DOHH2 (cell line): ENCODE measurements around the gene ARHGAP23.
A peak's percentile ranks its signal among the peaks of the same experiment; 100 is the strongest.

Source experiments
- H3F3A ChIP-seq: fragments of 200-600 bp; sonication (generic), shearing (Covaris generic); 2 replicates; pipeline ENCODE4 v1.6.0; 2016; ENCODE audit warnings: antibody characterized with exemption, mild to moderate bottlenecking; ENCODE audit not compliant: control insufficient read depth, insufficient read depth
- H3K27ac ChIP-seq: fragments of 200-600 bp; sonication (generic); 2 replicates; pipeline ENCODE4 v1.5.1; 2014; ENCODE audit warnings: low read depth, mild to moderate bottlenecking, low read length, moderate library complexity
- H3K27me3 ChIP-seq: fragments of 200-600 bp; sonication (generic); 2 replicates; pipeline ENCODE4 v1.6.1; 2014; ENCODE audit warnings: mild to moderate bottlenecking, low read length, mixed read lengths; ENCODE audit not compliant: control insufficient read depth
- H3K36me3 ChIP-seq: fragments of 200-600 bp; sonication (generic); 2 replicates; pipeline ENCODE4 v1.6.1; 2014; ENCODE audit warnings: mild to moderate bottlenecking, low read length, moderate library complexity, mixed read lengths; ENCODE audit not compliant: control insufficient read depth
- H3K4me1 ChIP-seq: fragments of 200-600 bp; sonication (generic); 2 replicates; pipeline ENCODE4 v1.6.1; 2014; ENCODE audit warnings: mild to moderate bottlenecking, low read length, mixed read lengths; ENCODE audit not compliant: control insufficient read depth
- H3K4me2 ChIP-seq: fragments of 200-600 bp; sonication (generic); 2 replicates; pipeline ENCODE4 v1.6.0; 2014; ENCODE audit warnings: mild to moderate bottlenecking, low read length, moderate library complexity
- H3K4me3 ChIP-seq: fragments of 200-600 bp; sonication (generic); 2 replicates; pipeline ENCODE4 v1.5.1; 2014; ENCODE audit warnings: mild to moderate bottlenecking, low read length, mixed read lengths
- H3K79me2 ChIP-seq: fragments of 200-600 bp; sonication (generic); 2 replicates; pipeline ENCODE4 v1.6.1; 2014; ENCODE audit warnings: mild to moderate bottlenecking, low read length, mixed read lengths; ENCODE audit not compliant: control insufficient read depth
- H3K9me2 ChIP-seq: fragments of 200-600 bp; sonication (generic); replicated peaks from 2 replicates; pipeline ENCODE4 v1.6.1; 2014; ENCODE audit warnings: mild to moderate bottlenecking, low read length, mixed read lengths; ENCODE audit not compliant: control insufficient read depth
- H3K9me3 ChIP-seq: fragments of 200-600 bp; sonication (generic); 2 replicates; pipeline ENCODE4 v1.6.1; 2014; ENCODE audit warnings: antibody characterized with exemption, low read length, mixed read lengths; ENCODE audit not compliant: control insufficient read depth, insufficient read depth
- H4K20me1 ChIP-seq: fragments of 200-600 bp; sonication (generic); 2 replicates; pipeline ENCODE4 v1.6.0; 2014; ENCODE audit warnings: low read depth, mild to moderate bottlenecking, antibody characterized with exemption, low read length, moderate library complexity; ENCODE audit not compliant: control insufficient read depth, insufficient read depth
- EZH2phosphoT487 ChIP-seq: fragments of 200-600 bp; sonication (generic); IDR thresholded peaks from 2 replicates; pipeline ENCODE4 v1.6.1; 2017; ENCODE audit warnings: borderline replicate concordance, mild to moderate bottlenecking, antibody characterized with exemption, low read length, moderate library complexity, mixed read lengths
- TF ChIP-seq, protein P1 (sequence below): fragments of 200-600 bp; sonication (generic); IDR thresholded peaks from one replicate; pipeline ENCODE4 v1.5.1; 2014; ENCODE audit warnings: antibody characterized with exemption, mild to moderate bottlenecking, low read depth, low read length; ENCODE audit not compliant: poor library complexity, severe bottlenecking

ARHGAP23 gene

DNA sequence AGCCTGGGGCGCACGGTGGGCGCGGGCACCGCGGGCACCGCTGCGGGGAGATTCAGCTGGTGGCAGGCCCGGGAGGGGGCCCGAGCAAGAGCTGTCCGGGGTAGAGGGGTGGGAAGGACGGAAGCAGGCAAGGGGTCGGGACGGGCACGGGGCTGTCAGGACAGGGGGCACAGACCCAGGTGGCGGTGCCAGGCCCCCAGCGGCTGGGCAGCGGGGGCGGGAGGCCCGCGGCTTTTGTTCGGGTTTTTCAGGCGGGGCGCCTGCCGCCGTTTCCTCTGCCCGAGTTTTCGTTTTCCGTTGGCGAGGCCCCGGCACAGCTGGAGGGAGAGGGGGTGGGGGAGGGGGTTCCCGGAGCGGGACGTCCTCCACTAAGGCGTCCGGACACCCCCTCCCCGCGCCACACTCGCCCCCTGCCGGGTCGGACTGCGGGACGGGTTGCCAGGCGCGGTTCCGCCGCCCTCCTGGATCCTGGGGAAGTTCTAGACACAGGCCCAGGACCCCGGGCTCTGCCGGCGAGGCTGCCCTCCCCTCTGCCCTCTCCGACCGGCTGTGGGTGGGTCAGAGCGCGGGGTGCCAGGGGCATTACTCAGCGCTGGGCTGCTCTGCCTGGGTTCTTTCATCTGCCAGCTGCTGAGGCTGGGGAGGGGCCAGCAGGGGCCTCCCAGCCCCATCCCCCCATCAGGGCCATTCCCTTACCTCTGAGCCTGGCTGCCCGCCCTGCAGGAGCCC, 543 bp downstream of the ARHGAP23 start:
- Histone ChIP-seq H3K9me2 (no peaks in the 10 kb centered on the region), H3K79me2 (no peaks in the 10 kb centered on the region), H3K4me2 (peak overlapping the region; percentile 82), H3K27ac (no peak overlapping the region), H3K9me3 (no peaks in the 10 kb centered on the region), H3K27me3 (peaks cover 54% of the 10 kb centered on the region), H3F3A (no peaks in the 10 kb centered on the region), H3K4me3 (peak overlapping the region; percentile 29; the same call in 1 of the 2 replicates), H4K20me1 (no peaks in the 10 kb centered on the region), H3K36me3 (no peaks in the 10 kb centered on the region), H3K4me1 (peaks cover 15% of the 10 kb centered on the region)
- peak; percentile 97 for TF ChIP-seq EZH2phosphoT487
- TF ChIP-seq, protein P1, sequence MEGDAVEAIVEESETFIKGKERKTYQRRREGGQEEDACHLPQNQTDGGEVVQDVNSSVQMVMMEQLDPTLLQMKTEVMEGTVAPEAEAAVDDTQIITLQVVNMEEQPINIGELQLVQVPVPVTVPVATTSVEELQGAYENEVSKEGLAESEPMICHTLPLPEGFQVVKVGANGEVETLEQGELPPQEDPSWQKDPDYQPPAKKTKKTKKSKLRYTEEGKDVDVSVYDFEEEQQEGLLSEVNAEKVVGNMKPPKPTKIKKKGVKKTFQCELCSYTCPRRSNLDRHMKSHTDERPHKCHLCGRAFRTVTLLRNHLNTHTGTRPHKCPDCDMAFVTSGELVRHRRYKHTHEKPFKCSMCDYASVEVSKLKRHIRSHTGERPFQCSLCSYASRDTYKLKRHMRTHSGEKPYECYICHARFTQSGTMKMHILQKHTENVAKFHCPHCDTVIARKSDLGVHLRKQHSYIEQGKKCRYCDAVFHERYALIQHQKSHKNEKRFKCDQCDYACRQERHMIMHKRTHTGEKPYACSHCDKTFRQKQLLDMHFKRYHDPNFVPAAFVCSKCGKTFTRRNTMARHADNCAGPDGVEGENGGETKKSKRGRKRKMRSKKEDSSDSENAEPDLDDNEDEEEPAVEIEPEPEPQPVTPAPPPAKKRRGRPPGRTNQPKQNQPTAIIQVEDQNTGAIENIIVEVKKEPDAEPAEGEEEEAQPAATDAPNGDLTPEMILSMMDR, result no peak

DNA sequence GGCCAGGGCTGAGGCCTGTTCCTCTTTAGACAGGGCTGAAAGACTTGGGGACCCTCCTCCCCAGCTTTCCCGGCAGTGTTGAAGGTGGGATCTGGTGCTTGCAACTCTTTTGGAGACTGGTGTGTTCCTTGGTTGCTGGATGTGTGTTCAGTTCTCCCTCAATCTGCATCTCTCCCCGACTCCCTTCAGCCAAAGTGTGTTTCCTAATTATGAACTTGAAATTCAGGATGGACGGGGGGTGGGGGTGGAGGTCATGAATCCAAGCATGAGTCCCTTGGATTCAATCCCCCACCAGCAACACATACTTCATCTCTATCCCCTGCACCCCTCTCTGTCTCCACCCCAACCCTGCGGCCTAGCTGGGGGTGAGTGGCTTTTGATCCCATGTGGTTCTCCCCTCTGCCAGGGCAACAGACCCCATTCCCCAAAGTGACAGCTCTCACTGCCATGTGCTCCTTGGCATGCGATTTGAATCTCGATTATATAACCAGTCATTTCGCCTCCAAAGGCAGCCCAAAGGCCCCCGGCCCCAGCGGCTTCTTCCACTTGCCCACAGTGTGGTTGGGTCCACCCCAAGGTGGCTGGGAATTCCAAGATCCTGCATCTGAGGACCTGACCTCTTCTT, 1.3 kb downstream of the ARHGAP23 start:
- H3K27ac ChIP-seq, result no peak overlapping the region
- H3K4me2 ChIP-seq, result no peak overlapping the region
- H3K4me3 ChIP-seq, result no peak overlapping the region
- no peaks in the 10 kb centered on the region for H3K79me2 ChIP-seq
- no peaks in the 10 kb centered on the region for H3K9me2 ChIP-seq
- no peaks in the 10 kb centered on the region for H3F3A ChIP-seq
- no peaks in the 10 kb centered on the region for H4K20me1 ChIP-seq
- no peaks in the 10 kb centered on the region for H3K9me3 ChIP-seq
- peaks cover 15% of the 10 kb centered on the region for H3K4me1 ChIP-seq
- TF ChIP-seq, protein P1, result no peak
- TF ChIP-seq EZH2phosphoT487, result no peak
- no peaks in the 10 kb centered on the region for H3K36me3 ChIP-seq
- H3K27me3 ChIP-seq, result peaks cover 54% of the 10 kb centered on the region

DNA sequence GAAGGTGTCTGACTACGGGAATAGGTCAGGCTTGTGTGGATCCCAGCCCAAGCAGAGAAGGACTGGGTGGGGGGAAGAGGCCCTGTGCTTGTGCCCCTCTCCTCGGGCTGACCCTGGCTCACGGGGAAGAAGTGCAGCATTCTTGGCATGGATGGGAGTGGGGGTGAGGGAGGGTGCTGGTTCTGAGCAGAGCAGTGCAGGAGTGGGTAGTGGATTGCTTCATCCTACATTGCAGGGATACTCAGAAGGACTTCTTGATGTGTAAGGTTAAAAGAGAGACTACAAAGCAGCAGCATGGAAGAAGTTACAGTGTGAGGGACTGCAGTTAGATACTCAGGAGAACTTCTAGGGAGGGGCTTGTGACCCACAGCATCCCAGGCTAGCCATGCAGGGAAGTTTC, 2.1 kb downstream of the ARHGAP23 start:
- H3K4me3 ChIP-seq, result no peak overlapping the region
- no peaks in the 10 kb centered on the region for H4K20me1 ChIP-seq
- H3K9me3 ChIP-seq, result no peaks in the 10 kb centered on the region
- H3K36me3 ChIP-seq, result no peaks in the 10 kb centered on the region
- H3K79me2 ChIP-seq, result no peaks in the 10 kb centered on the region
- H3K4me1 ChIP-seq, result peaks cover 15% of the 10 kb centered on the region
- no peak for TF ChIP-seq EZH2phosphoT487
- TF ChIP-seq, protein P1, result no peak
- no peaks in the 10 kb centered on the region for H3F3A ChIP-seq
- no peak overlapping the region for H3K4me2 ChIP-seq
- no peaks in the 10 kb centered on the region for H3K9me2 ChIP-seq
- peaks cover 54% of the 10 kb centered on the region for H3K27me3 ChIP-seq
- H3K27ac ChIP-seq, result no peak overlapping the region
